NCI-H2196 (cell line): ENCODE data around the gene KCNIP1.
"Not testable (repeated sequence)": the region's sequence is repeated elsewhere in the genome, so short reads cannot be mapped to it uniquely, and the experiment has no call there.

Experiments used
- DNase-seq: peaks from one replicate; lab custom pipeline; 2025; ENCODE audit not compliant: unreplicated experiment; lab: John Stamatoyannopoulos, UW

Gene KCNIP1

GRCh38 chr5:170534941-170535340 is 31.1 kb downstream of the KCNIP1 start:
- no peak for DNase-seq

- DNase-seq: no peak
These were observed 32.7 kb downstream of the KCNIP1 start for GRCh38 chr5:170536525-170536924.

DNA sequence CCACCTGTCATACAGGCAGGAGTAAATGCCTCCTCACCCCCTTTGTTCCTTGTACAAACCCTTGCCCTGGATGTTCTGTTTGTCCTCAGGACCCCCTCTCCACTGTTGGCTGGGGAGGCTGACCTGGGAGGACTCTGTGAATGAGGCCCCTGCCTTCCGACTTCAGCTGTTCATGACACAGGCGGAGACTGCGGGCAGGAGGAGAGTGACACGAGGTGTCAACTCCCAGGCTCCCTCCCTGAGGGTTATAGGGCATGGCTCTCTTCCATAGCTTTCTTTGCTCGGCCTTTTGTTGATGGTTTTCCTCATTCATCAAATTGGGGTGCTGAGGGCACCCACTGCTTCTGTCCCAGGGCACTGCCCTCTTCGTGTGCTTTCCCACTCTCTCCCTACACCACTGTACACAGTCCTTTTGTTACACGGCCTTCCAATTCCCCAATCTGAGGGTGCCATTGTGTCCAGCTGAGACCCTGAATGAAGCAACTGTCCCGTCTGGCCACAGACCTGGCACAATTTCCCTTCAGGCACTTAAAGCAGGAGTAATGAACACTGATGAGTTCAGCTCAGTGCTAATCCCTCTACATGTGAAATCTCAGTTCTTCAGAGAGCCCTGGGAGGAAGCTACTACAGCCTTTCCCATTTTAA is 33.8 kb downstream of the KCNIP1 start:
- no peak for DNase-seq

DNA sequence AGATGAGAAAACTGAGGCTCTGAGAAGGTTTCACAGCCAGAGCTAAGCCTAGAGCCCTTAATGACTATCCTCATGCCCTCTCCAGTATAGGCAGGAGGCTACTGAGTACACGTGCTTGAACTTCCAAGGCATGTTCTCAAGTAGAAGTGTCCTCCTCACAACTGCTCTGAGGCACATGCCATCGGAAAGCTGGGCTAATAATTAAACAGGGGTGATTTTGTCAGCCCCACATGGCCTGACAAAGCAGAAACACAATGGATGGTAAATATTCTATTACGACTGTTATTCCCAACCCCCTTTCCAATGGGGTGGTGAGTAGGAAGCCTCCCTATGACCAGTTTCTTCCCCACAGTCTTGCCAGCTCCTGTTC is 34.3 kb downstream of the KCNIP1 start:
- DNase-seq: no peak

GRCh38 chr5:170538696-170539586 is 35.1 kb downstream of the KCNIP1 start:
- DNase-seq: no peak

GRCh38 chr5:170540271-170540670 is 36.5 kb downstream of the KCNIP1 start:
- DNase-seq: no peak

- no peak for DNase-seq
These were observed 37.4 kb downstream of the KCNIP1 start for GRCh38 chr5:170541146-170541769.

- no peak for DNase-seq
These were observed 39.0 kb downstream of the KCNIP1 start for GRCh38 chr5:170542691-170543293.

- DNase-seq: no peak
These were observed 41.5 kb downstream of the KCNIP1 start for GRCh38 chr5:170545313-170545712.

- no peak for DNase-seq
These were observed 42.0 kb downstream of the KCNIP1 start for GRCh38 chr5:170545811-170546210.

DNA sequence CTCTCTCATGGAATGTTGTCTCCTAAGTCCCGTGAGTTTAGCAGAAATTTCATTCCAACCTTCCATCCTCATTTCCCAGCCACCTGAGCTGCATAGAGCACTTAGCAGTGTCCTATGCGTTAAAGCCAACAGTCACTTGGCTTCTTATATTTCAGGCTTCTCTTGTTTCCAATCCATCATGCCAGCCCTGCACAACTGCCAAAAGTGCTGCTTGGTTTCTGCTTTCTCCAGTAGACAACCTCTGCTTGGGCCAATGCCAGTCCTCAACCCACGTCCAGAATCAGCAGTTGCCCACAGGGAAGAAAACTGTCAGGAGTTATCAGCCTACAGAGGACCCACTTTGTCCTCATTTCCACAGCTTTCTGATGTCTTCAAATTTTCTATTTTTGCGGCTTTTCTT is 42.5 kb downstream of the KCNIP1 start:
- no peak for DNase-seq

DNA sequence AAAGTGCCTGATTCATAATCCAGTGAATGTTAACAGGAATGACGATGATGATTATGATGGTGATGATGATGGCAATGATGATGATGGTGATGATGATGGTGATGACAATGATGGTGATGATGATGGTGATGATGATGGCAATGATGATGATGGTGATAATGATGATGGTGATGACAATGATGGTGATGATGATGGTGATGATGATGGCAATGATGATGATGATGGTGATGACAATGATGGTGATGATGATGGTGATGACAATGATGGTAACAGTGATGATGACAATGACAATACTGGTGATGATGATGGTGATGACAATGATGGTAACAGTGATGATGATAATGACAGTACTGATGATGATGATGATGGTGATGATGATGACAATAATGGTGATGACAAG is 46.6 kb downstream of the KCNIP1 start:
- DNase-seq: not testable (repeated sequence)

DNA sequence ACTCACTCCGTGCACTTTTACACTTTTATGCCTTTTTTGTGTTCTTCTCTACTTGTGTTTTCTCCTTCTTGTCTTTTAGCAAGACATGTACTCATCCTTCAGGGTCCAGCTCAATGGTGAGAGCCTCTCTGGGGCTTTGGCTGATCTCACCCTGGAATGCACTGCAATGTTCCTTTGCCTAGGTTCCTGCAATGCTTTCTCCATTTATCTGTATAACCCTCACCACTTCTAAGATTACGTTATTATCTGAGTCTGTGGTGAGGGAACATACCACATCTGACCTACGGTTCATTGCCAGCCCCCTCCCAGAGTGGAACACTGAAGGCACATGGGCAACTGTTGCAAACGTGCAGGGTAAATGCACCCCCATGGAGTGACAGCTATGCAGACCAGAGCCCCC is 47.3 kb downstream of the KCNIP1 start:
- no peak for DNase-seq

GRCh38 chr5:170551622-170552021 is 47.8 kb downstream of the KCNIP1 start:
- DNase-seq: no peak

DNA sequence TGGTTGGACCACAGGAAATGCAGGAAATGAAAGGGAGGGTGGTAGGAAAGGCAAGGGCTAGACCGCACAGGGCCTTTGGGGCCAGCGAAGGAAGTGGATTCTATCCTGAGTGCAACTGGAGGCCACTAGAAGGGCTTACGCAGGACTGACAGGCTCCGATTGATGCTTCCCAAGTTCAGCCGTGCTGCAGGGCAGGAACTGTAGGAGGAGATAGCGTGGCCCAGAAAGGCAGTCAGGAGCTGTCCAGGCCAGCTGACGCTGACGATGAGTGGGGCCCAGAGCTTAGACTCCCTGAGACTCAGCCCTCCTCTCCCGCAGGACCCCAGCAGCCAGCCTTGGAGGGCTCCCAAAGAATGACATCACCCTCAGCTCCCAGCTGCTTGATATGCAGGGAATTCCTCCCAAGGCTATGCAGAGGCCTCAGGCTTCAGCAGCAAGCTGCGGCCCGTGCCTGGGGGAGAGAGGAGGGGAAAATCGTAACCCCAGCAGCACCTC is 48.8 kb downstream of the KCNIP1 start:
- DNase-seq: no peak

GRCh38 chr5:170553218-170553617 is 49.4 kb downstream of the KCNIP1 start:
- no peak for DNase-seq

- no peak for DNase-seq
These were observed 50.9 kb downstream of the KCNIP1 start for GRCh38 chr5:170554521-170555267.

GRCh38 chr5:170557314-170557713 is 53.5 kb downstream of the KCNIP1 start:
- DNase-seq: no peak

- no peak for DNase-seq
These were observed 55.5 kb downstream of the KCNIP1 start for GRCh38 chr5:170559296-170559695.

GRCh38 chr5:170560938-170561337 is 57.1 kb downstream of the KCNIP1 start:
- DNase-seq: no peak
